Activated T-helper 2 cell treated with anti-CD3 and anti-CD28 coated beads, Interferon-gamma antibody, Interleukin-2, Interleukin-4, amounts not matched to agents 10 μg/mL and 5 μg/mL and 100 μg/mL, durations not matched to agents 14 hours and 24 hours and 36 hours (primary cell): ENCODE results near the gene GPATCH11. TPM values are rescaled to one million over a fixed set of nuclear protein-coding genes. Genes with fewer than 3 reads are reported as not detected.

ENCODE experiments used
- DNase-seq: peaks from one replicate; pipeline ENCODE4 v3.0.0; 2021; ENCODE audit warnings: low spot score
- H3K27ac Mint-ChIP-seq: one replicate; pipeline ENCODE4 v1.8.0; 2021; ENCODE audit warnings: mixed read lengths
- H3K27me3 Mint-ChIP-seq: one replicate; pipeline ENCODE4 v1.8.0; 2021; ENCODE audit warnings: low read depth, mixed read lengths
- H3K36me3 Mint-ChIP-seq: one replicate; pipeline ENCODE4 v1.8.0; 2021; ENCODE audit warnings: low read depth, mixed read lengths
- H3K4me1 Mint-ChIP-seq: one replicate; pipeline ENCODE4 v1.8.0; 2021; ENCODE audit warnings: low read depth, mixed read lengths
- H3K4me3 Mint-ChIP-seq: one replicate; pipeline ENCODE4 v1.8.0; 2021; ENCODE audit warnings: low read depth, mild to moderate bottlenecking, moderate library complexity, mixed read lengths
- H3K9me3 Mint-ChIP-seq: one replicate; pipeline ENCODE4 v1.8.0; 2021; ENCODE audit warnings: mixed read lengths
- intact Hi-C: fragments of 100-400 bp; cut with micrococcal nuclease; formaldehyde crosslinking; loops from one replicate; pipeline ENCODE4 v1.15.1; 2023
- total RNA-seq: library from RNA; stranded (reverse); gene quantifications from 2 replicates; pipeline ENCODE4 v1.2.3, GENCODE V29; 2022

Gene GPATCH11
- 14.4 and 14.9 TPM in 2 replicates for total RNA-seq

GRCh38 chr2:37083873-37084794, at the start of gene GPATCH11, which contains the start of gene HEATR5B:
Gene GPATCH11, plus strand, starts transcription at chr2:37084518. Its CDS starts 3,864 bp downstream, at chr2:37088382.
Gene HEATR5B, minus strand, starts transcription at chr2:37084372. Its CDS starts 958 bp downstream, at chr2:37083414.
- Mint-ChIP-seq H3K4me1 (peaks cover 35% of the 10 kb centered on the region), H3K27me3 (no peaks in the 10 kb centered on the region), H3K9me3 (no peaks in the 10 kb centered on the region), H3K27ac (no peak within 1 kb of the TSS), H3K4me3 (no peak within 1 kb of the TSS), H3K36me3 (peaks cover 26% of the 10 kb centered on the region)
- DNase-seq = peak; percentile 90
- intact Hi-C loops = loop anchor here (1.0 to 5.0 kb wide), 4 partner anchors 73 to 302 kb away; partner anchors contain the start of genes CEBPZ, EIF2AK2, NDUFAF7 and STRN

- Mint-ChIP-seq H3K4me3 (no peak overlapping the region), H3K9me3 (no peaks in the 10 kb centered on the region), H3K4me1 (no peaks in the 10 kb centered on the region), H3K27ac (no peak overlapping the region), H3K27me3 (no peaks in the 10 kb centered on the region), H3K36me3 (peaks cover 17% of the 10 kb centered on the region)
- intact Hi-C loops = no loop called here
- DNase-seq = no peak
Measured at GRCh38 chr2:37037771-37038170, 46.5 kb upstream of the GPATCH11 start.

- DNase-seq = no peak
- Mint-ChIP-seq H3K9me3 (no peaks in the 10 kb centered on the region), H3K4me1 (no peaks in the 10 kb centered on the region), H3K27ac (no peak overlapping the region), H3K4me3 (no peak overlapping the region), H3K27me3 (no peaks in the 10 kb centered on the region), H3K36me3 (peaks cover 19% of the 10 kb centered on the region)
- intact Hi-C loops = no loop called here
Measured at GRCh38 chr2:37039580-37039979, 44.7 kb upstream of the GPATCH11 start.

- intact Hi-C loops = no loop called here
- no peaks in the 10 kb centered on the region for H3K9me3 Mint-ChIP-seq
- peaks cover 4% of the 10 kb centered on the region for H3K4me1 Mint-ChIP-seq
- no peaks in the 10 kb centered on the region for H3K27me3 Mint-ChIP-seq
- peaks cover 36% of the 10 kb centered on the region for H3K36me3 Mint-ChIP-seq
- H3K4me3 Mint-ChIP-seq = no peak overlapping the region
- no peak for DNase-seq
- no peak overlapping the region for H3K27ac Mint-ChIP-seq
Measured at GRCh38 chr2:37052600-37053332, 31.6 kb upstream of the GPATCH11 start.

GRCh38 chr2:37059841-37060240, 24.5 kb upstream of the GPATCH11 start:
- Mint-ChIP-seq H3K36me3 (peaks cover 44% of the 10 kb centered on the region), H3K4me1 (peaks cover 4% of the 10 kb centered on the region), H3K27ac (no peak overlapping the region), H3K27me3 (no peaks in the 10 kb centered on the region), H3K4me3 (no peak overlapping the region), H3K9me3 (no peaks in the 10 kb centered on the region)
- DNase-seq = no peak
- intact Hi-C loops = no loop called here

- no peak for DNase-seq
- Mint-ChIP-seq H3K4me1 (peaks cover 4% of the 10 kb centered on the region), H3K27me3 (no peaks in the 10 kb centered on the region), H3K4me3 (no peak overlapping the region), H3K27ac (no peak overlapping the region), H3K9me3 (no peaks in the 10 kb centered on the region), H3K36me3 (peaks cover 45% of the 10 kb centered on the region)
- intact Hi-C loops = no loop called here
Measured at GRCh38 chr2:37060446-37060845, 23.9 kb upstream of the GPATCH11 start.

GRCh38 chr2:37061013-37061711, 23.2 kb upstream of the GPATCH11 start:
- H3K27ac Mint-ChIP-seq = no peak overlapping the region

GRCh38 chr2:37061776-37062175, 22.5 kb upstream of the GPATCH11 start:
- intact Hi-C loops = no loop called here
- no peak for DNase-seq
- no peak overlapping the region for H3K4me3 Mint-ChIP-seq
- H3K36me3 Mint-ChIP-seq = peaks cover 48% of the 10 kb centered on the region
- H3K27ac Mint-ChIP-seq = no peak overlapping the region
- no peaks in the 10 kb centered on the region for H3K9me3 Mint-ChIP-seq
- peaks cover 4% of the 10 kb centered on the region for H3K4me1 Mint-ChIP-seq
- H3K27me3 Mint-ChIP-seq = no peaks in the 10 kb centered on the region

More at GRCh38 chr2:37061013-37061711, 23.2 kb upstream of the GPATCH11 start:
- H3K36me3 Mint-ChIP-seq = peaks cover 50% of the 10 kb centered on the region
- DNase-seq = no peak
- H3K4me3 Mint-ChIP-seq = no peak overlapping the region
- intact Hi-C loops = no loop called here
- no peaks in the 10 kb centered on the region for H3K9me3 Mint-ChIP-seq
- no peaks in the 10 kb centered on the region for H3K27me3 Mint-ChIP-seq
- peaks cover 4% of the 10 kb centered on the region for H3K4me1 Mint-ChIP-seq

- no peaks in the 10 kb centered on the region for H3K9me3 Mint-ChIP-seq
- H3K36me3 Mint-ChIP-seq = peaks cover 53% of the 10 kb centered on the region
- DNase-seq = no peak
- H3K4me1 Mint-ChIP-seq = peaks cover 3% of the 10 kb centered on the region
- intact Hi-C loops = no loop called here
- H3K27me3 Mint-ChIP-seq = no peaks in the 10 kb centered on the region
- H3K4me3 Mint-ChIP-seq = no peak overlapping the region
- no peak overlapping the region for H3K27ac Mint-ChIP-seq
Measured at GRCh38 chr2:37068686-37069085, 15.6 kb upstream of the GPATCH11 start.

- Mint-ChIP-seq H3K27ac (no peak overlapping the region), H3K4me1 (peaks cover 3% of the 10 kb centered on the region), H3K27me3 (no peaks in the 10 kb centered on the region), H3K4me3 (no peak overlapping the region), H3K36me3 (peaks cover 51% of the 10 kb centered on the region), H3K9me3 (no peaks in the 10 kb centered on the region)
- intact Hi-C loops = no loop called here
- DNase-seq = no peak
Measured at GRCh38 chr2:37070931-37071330, 13.4 kb upstream of the GPATCH11 start.

GRCh38 chr2:37080266-37080665, 4.1 kb upstream of the GPATCH11 start:
- no peak for DNase-seq
- intact Hi-C loops = loop anchor here (5.0 kb wide), 2 partner anchors 77 to 298 kb away; partner anchors contain the start of gene EIF2AK2
- peaks cover 45% of the 10 kb centered on the region for H3K36me3 Mint-ChIP-seq
- H3K4me3 Mint-ChIP-seq = peak overlapping the region; percentile 44
- H3K4me1 Mint-ChIP-seq = peaks cover 35% of the 10 kb centered on the region
- H3K27me3 Mint-ChIP-seq = no peaks in the 10 kb centered on the region
- H3K27ac Mint-ChIP-seq = peak overlapping the region; percentile 67
- H3K9me3 Mint-ChIP-seq = no peaks in the 10 kb centered on the region

GRCh38 chr2:37080689-37081088, 3.6 kb upstream of the GPATCH11 start:
- DNase-seq = no peak
- intact Hi-C loops = loop anchor here (5.0 kb wide), 2 partner anchors 77 to 298 kb away; partner anchors contain the start of gene EIF2AK2
- Mint-ChIP-seq H3K36me3 (peaks cover 45% of the 10 kb centered on the region), H3K4me1 (peaks cover 35% of the 10 kb centered on the region), H3K27me3 (no peaks in the 10 kb centered on the region), H3K9me3 (no peaks in the 10 kb centered on the region), H3K27ac (peak overlapping the region; percentile 21), H3K4me3 (peak overlapping the region; percentile 7)
